Fibroblast of pulmonary artery (primary cell): ENCODE measurements around the gene LURAP1L.
A peak's percentile ranks its signal among the peaks of the same experiment; 100 is the strongest.

Experiments
- DNase-seq: peaks from one replicate; pipeline ENCODE4 v3.0.0-alpha.2; 2010; ENCODE audit warnings: low read depth
- H3K4me3 ChIP-seq: replicated peaks from 2 replicates; pipeline ENCODE4 v1.5.1; 2011; ENCODE audit warnings: low read depth, mild to moderate bottlenecking, control low read depth, low read length, moderate library complexity
- CTCF ChIP-seq: IDR thresholded peaks from 2 replicates; pipeline ENCODE4 v1.5.1; 2011; ENCODE audit warnings: mild to moderate bottlenecking, control low read depth, low read length, inconsistent platforms; ENCODE audit errors: missing control alignments

LURAP1L gene

GRCh38 chr9:12737871-12738270 is 36.9 kb upstream of the LURAP1L start:
- DNase-seq: no peak
- H3K4me3 ChIP-seq: no peak overlapping the region
- no peak for TF ChIP-seq CTCF

GRCh38 chr9:12739014-12739652 is 35.7 kb upstream of the LURAP1L start:
- no peak for TF ChIP-seq CTCF
- H3K4me3 ChIP-seq: no peak overlapping the region
- no peak for DNase-seq

DNA sequence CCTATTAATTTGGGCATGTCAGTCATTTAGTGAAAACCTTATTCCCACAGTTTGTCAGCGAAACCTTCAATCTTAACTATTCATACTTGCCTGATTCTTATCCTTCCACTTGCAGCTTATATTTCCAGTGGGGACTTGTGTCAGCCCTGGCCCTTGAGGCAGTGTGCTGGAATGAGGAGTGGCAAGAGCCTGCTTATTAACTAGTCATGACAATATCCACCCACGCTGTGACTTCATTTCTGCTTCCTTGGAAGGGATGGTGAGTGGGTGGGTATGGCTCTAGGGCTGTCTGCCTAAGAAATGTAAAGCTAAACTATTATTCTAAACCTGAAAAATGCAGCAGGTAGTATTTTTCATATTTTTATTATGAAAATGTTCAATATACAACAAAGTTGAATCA is 34.0 kb upstream of the LURAP1L start:
- no peak for TF ChIP-seq CTCF
- no peak for DNase-seq

DNA sequence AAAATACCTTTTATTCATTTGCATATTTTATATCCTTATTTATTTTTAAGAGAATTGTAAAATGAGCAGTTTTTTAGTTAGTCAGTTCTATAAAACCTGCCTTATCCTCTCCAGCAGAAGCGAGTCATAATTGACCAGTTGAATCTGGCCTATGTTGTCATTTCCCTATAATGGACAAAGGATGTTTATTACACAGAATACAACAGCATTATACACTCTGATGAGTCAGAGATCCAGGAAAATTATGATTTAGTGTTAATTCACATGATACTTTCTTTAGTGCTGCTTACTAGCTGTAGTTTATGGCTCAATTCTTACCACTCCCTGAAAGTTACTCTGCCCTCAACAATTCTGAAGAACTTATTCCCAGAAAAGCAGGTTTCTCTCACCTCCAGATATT is 26.8 kb upstream of the LURAP1L start:
- peak; percentile 36 for DNase-seq
- TF ChIP-seq CTCF: no peak
- H3K4me3 ChIP-seq: no peak overlapping the region

More for the DNA sequence above, 34.0 kb upstream of the LURAP1L start:
- H3K4me3 ChIP-seq: no peak overlapping the region

DNA sequence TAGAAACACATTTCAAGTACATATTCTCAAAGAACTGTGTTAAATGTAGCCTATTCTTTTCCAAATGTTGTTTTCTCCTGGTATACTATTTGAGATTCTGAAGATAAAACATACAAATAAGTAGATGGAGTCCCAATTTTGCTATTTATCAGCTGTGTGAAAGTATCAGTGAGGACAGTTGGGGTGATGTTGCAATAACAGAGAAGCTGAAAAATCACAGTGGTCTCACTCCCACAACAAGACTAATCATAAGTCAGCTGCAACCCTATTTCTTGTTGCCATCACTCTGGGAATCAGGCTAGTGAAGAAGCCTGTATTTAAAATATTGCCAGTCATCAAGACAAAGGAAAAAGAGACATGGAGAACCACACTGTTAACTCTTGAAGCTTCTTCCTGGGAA is 25.9 kb upstream of the LURAP1L start:
- TF ChIP-seq CTCF: no peak
- no peak for DNase-seq
- H3K4me3 ChIP-seq: no peak overlapping the region

DNA sequence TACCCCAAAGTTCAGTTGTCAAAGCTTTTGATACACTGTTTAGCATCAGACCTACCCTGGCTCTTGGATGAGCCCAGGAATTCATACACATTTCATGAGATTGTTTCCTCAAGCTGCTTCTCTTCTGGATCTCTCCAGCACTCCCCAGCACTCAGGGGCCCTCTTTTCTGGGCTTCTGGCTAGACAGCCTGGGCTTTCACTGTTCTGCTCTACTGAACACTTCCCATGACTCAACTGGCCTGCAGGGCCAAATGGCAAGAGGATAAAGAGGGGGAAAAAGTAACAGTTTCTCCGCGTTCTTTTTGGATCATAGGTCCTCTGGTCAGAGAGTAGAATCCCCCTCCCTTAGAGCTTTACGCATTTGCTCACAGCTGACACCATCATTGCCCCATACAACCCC is 20.9 kb upstream of the LURAP1L start:
- DNase-seq: no peak
- H3K4me3 ChIP-seq: no peak overlapping the region
- no peak for TF ChIP-seq CTCF

DNA sequence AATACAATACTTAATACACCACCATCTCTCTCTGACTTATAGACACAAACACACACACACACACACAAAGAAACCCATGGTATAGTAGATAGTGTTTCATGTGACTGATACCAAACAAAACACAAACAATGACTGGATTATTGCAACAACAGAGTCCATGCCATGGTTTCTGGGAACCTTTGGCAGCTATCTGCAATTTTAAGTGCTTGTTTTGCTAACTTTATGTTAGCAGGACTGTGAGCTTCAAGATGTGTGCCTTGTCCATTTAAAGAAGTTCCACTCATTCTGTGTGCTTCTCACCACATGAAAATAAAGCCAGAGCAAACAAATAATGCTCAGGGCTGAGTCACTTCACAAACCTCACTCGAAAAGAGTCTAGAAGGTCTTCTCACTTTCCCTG is 15.1 kb upstream of the LURAP1L start:
- H3K4me3 ChIP-seq: no peak overlapping the region
- peak; percentile 68 for DNase-seq
- TF ChIP-seq CTCF: no peak
